Osteocyte (in vitro differentiated cells): ENCODE measurements around the gene TNRC6B. TPM values are rescaled to one million over a fixed set of nuclear protein-coding genes. Genes with fewer than 3 reads are reported as not detected.
A peak's percentile ranks its signal among the peaks of the same experiment; 100 is the strongest.

Experiments used
- DNase-seq: peaks from one replicate; pipeline ENCODE4 v3.0.0; 2021; ENCODE audit warnings: mixed read lengths; ENCODE audit not compliant: unreplicated experiment; ENCODE audit errors: extremely low spot score
- H3K27ac Mint-ChIP-seq: one replicate; pipeline ENCODE4 v1.8.0; 2021; ENCODE audit warnings: mild to moderate bottlenecking, mixed read lengths; ENCODE audit not compliant: unreplicated experiment
- H3K27me3 Mint-ChIP-seq: one replicate; pipeline ENCODE4 v1.8.0; 2021; ENCODE audit warnings: mixed read lengths; ENCODE audit not compliant: unreplicated experiment
- H3K36me3 Mint-ChIP-seq: one replicate; pipeline ENCODE4 v1.8.0; 2021; ENCODE audit warnings: mixed read lengths; ENCODE audit not compliant: unreplicated experiment
- H3K4me1 Mint-ChIP-seq: one replicate; pipeline ENCODE4 v1.8.0; 2021; ENCODE audit warnings: mixed read lengths; ENCODE audit not compliant: unreplicated experiment
- H3K4me3 Mint-ChIP-seq: one replicate; pipeline ENCODE4 v1.8.0; 2021; ENCODE audit warnings: mild to moderate bottlenecking, moderate library complexity, mixed read lengths; ENCODE audit not compliant: unreplicated experiment
- H3K9me3 Mint-ChIP-seq: one replicate; pipeline ENCODE4 v1.8.0; 2021; ENCODE audit warnings: mixed read lengths; ENCODE audit not compliant: unreplicated experiment
- long read RNA-seq: library from polyadenylated mRNA; unstranded; transcript quantifications from one replicate; pipeline ENCODE4 v2.0.0, GENCODE V29; 2021
- total RNA-seq: library from RNA; stranded (reverse); gene quantifications from 2 replicates; pipeline ENCODE4 v1.2.1, GENCODE V29; 2021
- TF ChIP-seq, protein P1 (sequence below): fragments of 200-600 bp; sonication (generic); IDR thresholded peaks from 2 replicates; pipeline ENCODE4 v1.5.0; 2021; ENCODE audit warnings: antibody characterized with exemption, mild to moderate bottlenecking, moderate library complexity

Gene TNRC6B, protein sequence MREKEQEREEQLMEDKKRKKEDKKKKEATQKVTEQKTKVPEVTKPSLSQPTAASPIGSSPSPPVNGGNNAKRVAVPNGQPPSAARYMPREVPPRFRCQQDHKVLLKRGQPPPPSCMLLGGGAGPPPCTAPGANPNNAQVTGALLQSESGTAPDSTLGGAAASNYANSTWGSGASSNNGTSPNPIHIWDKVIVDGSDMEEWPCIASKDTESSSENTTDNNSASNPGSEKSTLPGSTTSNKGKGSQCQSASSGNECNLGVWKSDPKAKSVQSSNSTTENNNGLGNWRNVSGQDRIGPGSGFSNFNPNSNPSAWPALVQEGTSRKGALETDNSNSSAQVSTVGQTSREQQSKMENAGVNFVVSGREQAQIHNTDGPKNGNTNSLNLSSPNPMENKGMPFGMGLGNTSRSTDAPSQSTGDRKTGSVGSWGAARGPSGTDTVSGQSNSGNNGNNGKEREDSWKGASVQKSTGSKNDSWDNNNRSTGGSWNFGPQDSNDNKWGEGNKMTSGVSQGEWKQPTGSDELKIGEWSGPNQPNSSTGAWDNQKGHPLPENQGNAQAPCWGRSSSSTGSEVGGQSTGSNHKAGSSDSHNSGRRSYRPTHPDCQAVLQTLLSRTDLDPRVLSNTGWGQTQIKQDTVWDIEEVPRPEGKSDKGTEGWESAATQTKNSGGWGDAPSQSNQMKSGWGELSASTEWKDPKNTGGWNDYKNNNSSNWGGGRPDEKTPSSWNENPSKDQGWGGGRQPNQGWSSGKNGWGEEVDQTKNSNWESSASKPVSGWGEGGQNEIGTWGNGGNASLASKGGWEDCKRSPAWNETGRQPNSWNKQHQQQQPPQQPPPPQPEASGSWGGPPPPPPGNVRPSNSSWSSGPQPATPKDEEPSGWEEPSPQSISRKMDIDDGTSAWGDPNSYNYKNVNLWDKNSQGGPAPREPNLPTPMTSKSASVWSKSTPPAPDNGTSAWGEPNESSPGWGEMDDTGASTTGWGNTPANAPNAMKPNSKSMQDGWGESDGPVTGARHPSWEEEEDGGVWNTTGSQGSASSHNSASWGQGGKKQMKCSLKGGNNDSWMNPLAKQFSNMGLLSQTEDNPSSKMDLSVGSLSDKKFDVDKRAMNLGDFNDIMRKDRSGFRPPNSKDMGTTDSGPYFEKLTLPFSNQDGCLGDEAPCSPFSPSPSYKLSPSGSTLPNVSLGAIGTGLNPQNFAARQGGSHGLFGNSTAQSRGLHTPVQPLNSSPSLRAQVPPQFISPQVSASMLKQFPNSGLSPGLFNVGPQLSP (N-terminal part only)
- 47.4 and 50.3 TPM in 2 replicates for total RNA-seq
- long read RNA-seq, partial matches to known transcripts, result 33 of 62 reads
- long read RNA-seq, other reads (novel, unspliced or antisense), result 27 of 62 reads

- peak within 1 kb of the TSS; percentile 90 for H3K4me3 Mint-ChIP-seq
- peak; percentile 84 for DNase-seq
- H3K9me3 Mint-ChIP-seq, result no peaks in the 10 kb centered on the region
- TF ChIP-seq, protein P1, sequence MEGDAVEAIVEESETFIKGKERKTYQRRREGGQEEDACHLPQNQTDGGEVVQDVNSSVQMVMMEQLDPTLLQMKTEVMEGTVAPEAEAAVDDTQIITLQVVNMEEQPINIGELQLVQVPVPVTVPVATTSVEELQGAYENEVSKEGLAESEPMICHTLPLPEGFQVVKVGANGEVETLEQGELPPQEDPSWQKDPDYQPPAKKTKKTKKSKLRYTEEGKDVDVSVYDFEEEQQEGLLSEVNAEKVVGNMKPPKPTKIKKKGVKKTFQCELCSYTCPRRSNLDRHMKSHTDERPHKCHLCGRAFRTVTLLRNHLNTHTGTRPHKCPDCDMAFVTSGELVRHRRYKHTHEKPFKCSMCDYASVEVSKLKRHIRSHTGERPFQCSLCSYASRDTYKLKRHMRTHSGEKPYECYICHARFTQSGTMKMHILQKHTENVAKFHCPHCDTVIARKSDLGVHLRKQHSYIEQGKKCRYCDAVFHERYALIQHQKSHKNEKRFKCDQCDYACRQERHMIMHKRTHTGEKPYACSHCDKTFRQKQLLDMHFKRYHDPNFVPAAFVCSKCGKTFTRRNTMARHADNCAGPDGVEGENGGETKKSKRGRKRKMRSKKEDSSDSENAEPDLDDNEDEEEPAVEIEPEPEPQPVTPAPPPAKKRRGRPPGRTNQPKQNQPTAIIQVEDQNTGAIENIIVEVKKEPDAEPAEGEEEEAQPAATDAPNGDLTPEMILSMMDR, result no peak
- no peaks in the 10 kb centered on the region for H3K27me3 Mint-ChIP-seq
- H3K27ac Mint-ChIP-seq, result peak within 1 kb of the TSS; percentile 93
- H3K36me3 Mint-ChIP-seq, result no peaks in the 10 kb centered on the region
- peaks cover 47% of the 10 kb centered on the region for H3K4me1 Mint-ChIP-seq
Measured at GRCh38 chr22:40177738-40178416, at the start of gene TNRC6B. TNRC6B (plus strand) TSS chr22:40177925; CDS start chr22:40178136, 211 bp downstream.

DNA sequence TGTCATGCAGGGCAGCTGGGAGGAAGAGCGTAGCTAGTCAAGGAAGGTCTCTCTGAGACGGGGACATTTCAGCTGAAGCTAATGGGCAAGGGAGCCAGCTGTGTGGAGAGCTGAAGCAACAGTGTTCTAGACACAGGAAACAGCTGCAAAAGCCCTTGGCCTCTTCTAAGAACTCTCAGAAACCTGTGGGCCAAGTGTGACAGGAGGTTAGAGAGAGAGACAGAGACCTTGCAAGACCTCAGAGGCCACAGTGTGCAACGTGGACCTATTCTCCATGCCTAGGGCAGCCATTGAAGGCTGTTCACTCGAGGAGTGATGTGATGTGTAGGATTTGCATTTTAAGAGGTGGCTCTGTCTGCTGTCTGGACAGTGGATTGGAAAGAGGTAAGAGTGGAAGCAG lies 48.7 kb upstream of the TNRC6B start:
- peaks cover 5% of the 10 kb centered on the region for H3K4me1 Mint-ChIP-seq
- no peaks in the 10 kb centered on the region for H3K9me3 Mint-ChIP-seq
- no peaks in the 10 kb centered on the region for H3K27me3 Mint-ChIP-seq
- TF ChIP-seq, protein P1, result no peak
- H3K36me3 Mint-ChIP-seq, result peaks cover 25% of the 10 kb centered on the region
- no peak overlapping the region for H3K27ac Mint-ChIP-seq
- H3K4me3 Mint-ChIP-seq, result no peak overlapping the region
- no peak for DNase-seq

GRCh38 chr22:40137132-40137531 lies 40.6 kb upstream of the TNRC6B start:
- TF ChIP-seq, protein P1, result no peak
- no peaks in the 10 kb centered on the region for H3K9me3 Mint-ChIP-seq
- H3K27me3 Mint-ChIP-seq, result no peaks in the 10 kb centered on the region
- H3K4me1 Mint-ChIP-seq, result no peaks in the 10 kb centered on the region
- H3K36me3 Mint-ChIP-seq, result peaks cover 20% of the 10 kb centered on the region
- no peak overlapping the region for H3K27ac Mint-ChIP-seq
- H3K4me3 Mint-ChIP-seq, result no peak overlapping the region
- no peak for DNase-seq

DNA sequence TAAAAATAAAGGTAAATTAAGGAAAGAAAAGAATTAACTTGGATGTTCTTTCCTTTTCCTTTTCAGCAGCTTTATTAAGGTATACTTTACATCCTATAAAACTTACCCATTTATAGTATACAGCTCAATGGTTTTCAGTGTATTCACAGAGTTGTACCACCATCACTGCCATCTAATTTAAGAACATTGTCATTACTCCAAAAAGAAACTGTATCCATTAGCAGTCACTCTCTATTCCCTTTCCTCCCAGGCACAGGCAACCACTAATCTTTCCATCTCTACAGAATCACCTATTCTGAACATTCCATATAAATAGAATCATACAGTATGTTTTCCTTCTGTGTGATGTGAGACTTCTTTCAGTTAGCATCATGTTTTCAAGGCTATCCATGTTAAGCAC lies 38.9 kb upstream of the TNRC6B start:
- no peaks in the 10 kb centered on the region for H3K9me3 Mint-ChIP-seq
- no peak overlapping the region for H3K27ac Mint-ChIP-seq
- no peak overlapping the region for H3K4me3 Mint-ChIP-seq
- peaks cover 17% of the 10 kb centered on the region for H3K36me3 Mint-ChIP-seq
- TF ChIP-seq, protein P1, result no peak
- H3K4me1 Mint-ChIP-seq, result no peaks in the 10 kb centered on the region
- no peak for DNase-seq
- H3K27me3 Mint-ChIP-seq, result no peaks in the 10 kb centered on the region
